Measurements from ENCODE around the gene TPRG1L. TPM values are rescaled to one million over a fixed set of nuclear protein-coding genes. Genes with fewer than 3 reads are reported as not detected.
A peak's percentile ranks its signal among the peaks of the same experiment; 100 is the strongest.

Gene TPRG1L
- total and polyA plus RNA-seq, 2 of the 4 experiments (the other 2 are of a cell fraction): 25.3 to 39.5 TPM

GRCh38 chr1:3610527-3611169 is 14.2 kb upstream of the TPRG1L start:
- in situ Hi-C loops (cut with MboI; ENCODE audit: low sequenced_read_pairs): no loop called here
- peak overlapping the region; percentile 15; the same call in 1 of the 2 replicates for H3K4me2 ChIP-seq (ENCODE audit: low read depth, low read length)
- H2AK5ac ChIP-seq (ENCODE audit: low read depth, low read length): no peak overlapping the region

More at GRCh38 chr1:3610527-3611169, 14.2 kb upstream of the TPRG1L start:
- no peak for TF ChIP-seq RAD21 (IDR thresholded peaks at IDR 0.05; ENCODE audit: low read length)
- TF ChIP-seq POLR2A (IDR thresholded peaks at IDR 0.05; ENCODE audit: low read depth, low read length): no peak
- no peak for TF ChIP-seq BHLHE40 (IDR thresholded peaks at IDR 0.05; ENCODE audit: low read depth, low read length)
- no peak for TF ChIP-seq ELK1 (IDR thresholded peaks at IDR 0.05; ENCODE audit: borderline replicate concordance, low read depth, low read length)
- TF ChIP-seq FOS (IDR thresholded peaks at IDR 0.05; ENCODE audit: low read depth, low read length): no peak
- no peak for TF ChIP-seq MAFK (IDR thresholded peaks at IDR 0.05; ENCODE audit: low read depth, low read length)
- TF ChIP-seq RCOR1 (IDR thresholded peaks at IDR 0.05; ENCODE audit: insufficient replicate concordance, low read length): no peak
- no peak for TF ChIP-seq USF2 (IDR thresholded peaks at IDR 0.05; ENCODE audit: low read depth, low read length)
- no peak for TF ChIP-seq CEBPB (IDR thresholded peaks at IDR 0.05; ENCODE audit: low read depth, low read length)
- TF ChIP-seq RFX5 (IDR thresholded peaks at IDR 0.05; ENCODE audit: low read depth, low read length): no peak
- no peak for TF ChIP-seq CTCF (conservative IDR thresholded peaks at IDR 0.05; ENCODE audit: low read depth, low read length)
- no peak for TF ChIP-seq SMC3 (IDR thresholded peaks at IDR 0.05; ENCODE audit: low read depth, low read length)
- no peak for TF ChIP-seq MAZ (IDR thresholded peaks at IDR 0.05; ENCODE audit: borderline replicate concordance, low read depth, low read length)
- no peak for TF ChIP-seq MXI1 (IDR thresholded peaks at IDR 0.05; ENCODE audit: borderline replicate concordance, low read depth, low read length)
- no peak for TF ChIP-seq NFE2L2 (IDR thresholded peaks at IDR 0.05; ENCODE audit: low read depth, low read length)
- no peak for TF ChIP-seq CHD1 (IDR thresholded peaks at IDR 0.05; ENCODE audit: low read depth, low read length)
- Histone ChIP-seq H2BK15ac (ENCODE audit: low read depth, low read length) (no peak overlapping the region), H3K23ac (ENCODE audit: low read depth, low read length) (no peak overlapping the region), H2BK20ac (ENCODE audit: low read depth, low read length) (no peak overlapping the region), H3K56ac (ENCODE audit: extremely low read depth, insufficient read depth, low read length) (no peak overlapping the region), H2AFZ (replicated peaks; ENCODE audit: low read length, poor library complexity) (peak overlapping the region; percentile 67), H3K4ac (ENCODE audit: low read depth, low read length) (no peak overlapping the region), H3K9ac (ENCODE audit: low read depth, low read length) (no peak overlapping the region), H3K14ac (replicated peaks; ENCODE audit: low read depth, low read length) (no peak overlapping the region), H3K27ac (ENCODE audit: insufficient read depth, low read length) (no peak overlapping the region), H2BK120ac (ENCODE audit: low read depth, low read length) (no peak overlapping the region), H3K4me3 (ENCODE audit: insufficient read depth, low read depth, low read length) (peak overlapping the region; percentile 23; the same call in 1 of the 2 replicates), H2AK9ac (replicated peaks; ENCODE audit: low read depth, low read length, poor library complexity) (no peak overlapping the region), H3K79me1 (ENCODE audit: low read depth in 1 of 2, low read length in 2 of 2) (no peaks in the 10 kb centered on the region), H3K4me1 (ENCODE audit: control insufficient read depth, insufficient read depth, low read length) (peaks cover 18% of the 10 kb centered on the region), H4K8ac (ENCODE audit: low read depth in 2 of 2, low read length in 2 of 2) (no peak overlapping the region), H3K9me1 (ENCODE audit: insufficient read depth, low read length) (no peaks in the 10 kb centered on the region), H3K18ac (ENCODE audit: low read depth, low read length) (no peak overlapping the region), H3K9me3 (ENCODE audit: control insufficient read depth, insufficient read depth, low read length) (no peaks in the 10 kb centered on the region), H3K36me3 (ENCODE audit: control insufficient read depth, insufficient read depth, low read length) (no peaks in the 10 kb centered on the region), H2BK5ac (ENCODE audit: low read depth, low read length, poor library complexity, severe bottlenecking) (no peak overlapping the region), H4K20me1 (ENCODE audit: insufficient read depth, low read length) (no peaks in the 10 kb centered on the region), H4K5ac (ENCODE audit: low read depth, low read length) (no peak overlapping the region), H3K27me3 (ENCODE audit: control insufficient read depth, insufficient read depth, low read length) (peaks cover 29% of the 10 kb centered on the region; the same call in 1 of the 2 replicates), H4K91ac (ENCODE audit: insufficient read depth, low read depth, low read length) (no peak overlapping the region)
- DNase-seq (no peak), ATAC-seq (ENCODE audit: low read depth) (no peak)
- POLR2A ChIA-PET (ENCODE audit: unreplicated experiment): no interaction called here
- CTCF ChIA-PET: no interaction called here
- intact Hi-C loops (cut with micrococcal nuclease) (no loop called here), dilution Hi-C loops (cut with HindIII; ENCODE audit: low sequenced_read_pairs, unreplicated experiment) (no loop called here)
- BruUV-seq (replicated peaks): no TSS peak
- WGBS, 2 experiments (ENCODE audit: extremely low coverage in 2 of 2, insufficient read length in 1 of 2): 11% methylated on average over 5 of the region's 27 CpGs; no CpG with 5 or more reads in 1 of the 2 experiments

Data from IMR-90 (cell line).